Stimulated activated CD8-positive, alpha-beta memory T cell treated with anti-CD3 and anti-CD28 coated beads, Interleukin-15, amount 100 ng/mL, for 48 hours (primary cell): ENCODE measurements around the gene CCDC68.

Source experiments
- DNase-seq, 2 donors: peaks; one replicate each; pipeline ENCODE4 v3.0.0-alpha.2; 2020; ENCODE audit warnings: low read depth in 2 of 2

Gene CCDC68

GRCh38 chr18:54961016-54961423, 1.8 kb upstream of the CCDC68 start:
- DNase-seq: no peak

DNA sequence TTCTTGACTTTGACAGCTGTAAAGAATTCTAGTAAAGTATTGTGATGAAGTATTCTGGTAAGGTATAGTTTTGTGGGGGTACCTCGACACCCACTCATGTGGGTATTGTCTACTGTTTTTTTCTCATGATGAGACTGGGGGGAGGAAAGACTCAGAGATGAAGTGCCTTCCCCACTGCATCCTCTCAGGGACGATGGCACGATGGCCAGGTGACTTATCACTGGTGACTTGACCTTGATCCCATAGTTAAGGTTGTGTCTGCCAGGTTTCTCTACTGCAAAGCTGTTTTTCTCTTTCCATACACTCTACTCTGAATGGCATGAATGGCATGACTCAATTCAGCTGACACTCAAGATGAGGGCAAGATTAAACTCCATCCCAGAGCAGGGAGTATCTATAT, 936 bp upstream of the CCDC68 start:
- no peak for DNase-seq

DNA sequence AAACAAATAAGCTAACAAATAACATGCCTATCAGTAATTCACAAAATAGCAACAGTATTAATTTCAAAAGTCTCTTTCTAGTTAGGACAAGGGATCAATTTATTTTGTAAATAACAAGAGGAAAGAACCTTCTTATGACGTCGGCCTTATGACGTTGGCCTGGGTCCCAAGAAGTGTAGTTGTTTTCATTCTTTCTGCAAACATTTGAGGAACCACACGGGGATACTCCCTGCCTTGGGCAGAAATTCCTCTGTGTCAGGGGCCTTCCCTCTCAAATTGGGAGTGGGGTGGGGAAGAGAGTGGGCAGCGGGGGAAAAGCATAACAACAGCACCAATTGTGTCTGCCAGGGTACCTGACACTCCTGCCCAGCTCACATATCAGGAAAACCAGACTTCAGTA, 1.3 kb downstream of the CCDC68 start:
- no peak for DNase-seq

DNA sequence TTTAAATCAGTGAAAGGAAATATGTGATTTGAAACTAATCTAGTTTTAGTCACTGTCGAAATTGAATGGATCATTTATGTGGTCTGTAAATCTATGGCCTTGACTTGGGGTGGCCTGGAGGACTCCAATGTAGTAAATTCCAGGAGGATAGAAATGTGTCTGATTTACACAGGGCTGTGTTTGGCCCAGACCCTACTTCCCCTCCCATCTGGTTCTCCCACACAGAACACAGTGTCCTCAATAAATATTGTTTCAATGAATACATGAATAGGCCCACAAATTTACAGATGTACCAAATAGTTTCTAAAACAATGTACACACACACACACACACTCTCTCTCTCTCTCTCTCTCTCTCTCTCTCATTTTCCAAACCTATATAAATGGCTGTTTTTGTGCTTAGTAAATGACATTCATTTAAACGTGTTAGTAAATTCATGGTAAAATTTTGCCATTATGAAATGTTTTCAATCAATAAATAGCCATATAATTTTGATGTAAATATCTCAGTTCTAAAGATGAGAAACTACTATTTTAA, 1.9 kb downstream of the CCDC68 start:
- no peak for DNase-seq

DNA sequence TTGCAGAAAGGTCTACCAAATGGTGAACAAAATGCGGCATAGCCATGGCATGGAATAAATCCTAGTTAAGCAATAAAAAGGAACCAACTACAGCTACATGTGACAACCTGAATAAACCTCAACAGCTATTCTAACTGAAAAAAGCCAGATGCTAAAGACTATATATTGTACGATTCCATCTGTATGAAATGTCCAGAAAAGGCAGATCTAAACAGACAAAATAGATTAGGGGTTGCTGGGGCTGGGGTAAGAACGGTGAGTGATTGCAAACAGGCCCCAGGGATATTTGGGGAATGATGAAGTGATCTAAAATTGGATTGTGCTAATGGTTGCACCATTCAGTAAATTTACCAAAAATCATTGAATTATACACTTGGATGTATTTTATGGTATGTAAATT, 2.8 kb downstream of the CCDC68 start:
- DNase-seq: no peak

DNA sequence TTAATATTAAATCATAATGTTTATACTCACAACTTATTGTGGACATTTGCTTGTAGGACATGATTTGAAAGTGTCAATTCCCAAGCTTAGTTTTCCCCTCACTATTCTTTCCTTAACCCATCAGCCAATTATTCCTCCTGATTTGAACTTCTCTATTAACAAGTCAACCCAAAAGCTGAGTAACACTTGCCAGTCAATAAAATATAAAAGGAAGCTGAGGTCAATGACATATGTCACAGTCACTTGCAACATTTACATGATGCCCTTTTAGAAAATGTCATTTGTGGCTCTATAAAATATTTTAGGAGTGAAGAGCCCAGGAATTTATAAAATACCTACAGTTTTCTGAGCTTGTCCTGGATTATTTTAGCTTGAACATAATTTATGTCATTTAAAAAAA, 7.2 kb downstream of the CCDC68 start:
- no peak for DNase-seq

DNA sequence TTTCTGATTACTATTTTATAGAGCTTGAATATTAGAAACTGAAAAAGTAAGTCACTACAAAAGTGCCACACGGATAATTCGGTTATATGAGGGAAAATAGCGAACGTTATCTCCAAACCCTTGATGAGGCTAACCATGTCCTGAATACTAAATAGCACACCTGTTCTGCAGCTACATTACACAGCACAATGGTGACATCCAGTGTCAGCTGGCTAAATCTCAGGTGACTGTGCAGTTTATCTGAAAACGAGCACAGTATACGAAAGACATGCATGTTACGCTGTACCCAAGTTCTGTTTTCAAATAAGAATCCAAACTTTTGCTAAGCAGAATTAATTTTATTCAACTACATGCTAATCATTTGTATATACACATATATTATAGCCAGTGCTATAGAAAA, 9.0 kb downstream of the CCDC68 start:
- DNase-seq: no peak

DNA sequence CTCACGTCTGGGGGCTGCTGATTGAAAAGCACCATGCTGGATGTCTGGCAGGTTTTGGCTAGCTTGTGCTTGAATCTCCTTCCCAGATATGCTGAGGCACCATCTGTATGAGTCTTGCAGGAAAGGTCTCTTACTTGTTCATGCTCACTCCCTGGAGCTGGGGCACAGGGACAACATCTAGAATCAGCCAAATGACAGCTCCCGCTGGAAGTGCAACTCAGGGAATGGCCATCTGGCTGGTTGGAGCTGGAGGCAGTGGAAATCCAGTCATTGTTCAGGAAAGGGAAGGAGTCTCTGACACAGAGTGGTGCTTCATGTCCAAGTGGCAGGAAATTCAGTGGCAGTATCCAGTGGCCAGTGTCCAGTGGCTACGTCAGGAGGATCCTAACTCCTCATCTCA, 9.7 kb downstream of the CCDC68 start:
- no peak for DNase-seq

- no peak for DNase-seq
Observed at GRCh38 chr18:54948350-54948837, 10.9 kb downstream of the CCDC68 start.

DNA sequence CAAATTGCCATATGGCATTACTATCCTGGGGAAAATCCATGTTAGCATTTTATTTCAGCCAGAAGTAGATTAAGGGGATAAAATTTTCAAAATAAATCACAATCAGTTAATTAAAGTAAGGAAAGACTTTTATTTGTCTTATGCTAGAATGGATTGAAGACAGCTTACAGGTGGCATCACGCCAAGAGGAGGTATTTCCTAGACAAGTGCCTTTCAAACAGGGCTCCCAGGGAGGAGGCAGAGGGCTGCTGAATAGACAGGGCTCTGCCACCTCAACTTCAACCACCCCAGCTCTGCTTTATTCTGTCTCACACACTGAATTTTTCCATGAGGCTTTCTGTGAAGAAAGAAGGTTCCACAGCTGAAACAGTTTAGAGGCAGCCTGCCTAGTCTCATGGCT, 12.2 kb downstream of the CCDC68 start:
- no peak for DNase-seq

GRCh38 chr18:54946149-54946581, 13.1 kb downstream of the CCDC68 start:
- no peak for DNase-seq

GRCh38 chr18:54945576-54946125, 13.6 kb downstream of the CCDC68 start:
- DNase-seq: no peak

DNA sequence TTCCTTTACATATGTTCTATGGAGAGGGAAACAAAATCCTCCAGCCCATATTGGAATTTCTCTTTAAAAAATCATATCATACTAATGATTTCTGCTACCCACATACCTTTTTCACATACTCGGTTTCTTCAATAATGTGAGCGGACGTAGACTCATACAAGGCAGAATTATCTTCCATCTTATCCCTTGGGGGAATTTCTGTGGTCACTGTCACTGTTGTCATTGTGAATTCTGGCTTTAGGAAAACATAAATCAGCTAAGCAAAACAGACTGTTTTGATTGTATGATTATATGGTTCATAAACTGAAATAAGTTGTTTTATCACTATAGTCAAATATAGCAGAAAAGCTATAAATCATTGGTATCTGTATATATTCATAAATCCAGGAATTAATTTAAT, 16.7 kb downstream of the CCDC68 start:
- DNase-seq: no peak

- no peak for DNase-seq
Observed at GRCh38 chr18:54942144-54942543, 17.1 kb downstream of the CCDC68 start.

- no peak for DNase-seq
Observed at GRCh38 chr18:54939361-54939917, 19.8 kb downstream of the CCDC68 start.

GRCh38 chr18:54938506-54938905, 20.8 kb downstream of the CCDC68 start:
- no peak for DNase-seq

- DNase-seq: no peak
Observed at GRCh38 chr18:54932472-54932871, 26.8 kb downstream of the CCDC68 start.

GRCh38 chr18:54931152-54931551, 28.1 kb downstream of the CCDC68 start:
- DNase-seq: no peak

DNA sequence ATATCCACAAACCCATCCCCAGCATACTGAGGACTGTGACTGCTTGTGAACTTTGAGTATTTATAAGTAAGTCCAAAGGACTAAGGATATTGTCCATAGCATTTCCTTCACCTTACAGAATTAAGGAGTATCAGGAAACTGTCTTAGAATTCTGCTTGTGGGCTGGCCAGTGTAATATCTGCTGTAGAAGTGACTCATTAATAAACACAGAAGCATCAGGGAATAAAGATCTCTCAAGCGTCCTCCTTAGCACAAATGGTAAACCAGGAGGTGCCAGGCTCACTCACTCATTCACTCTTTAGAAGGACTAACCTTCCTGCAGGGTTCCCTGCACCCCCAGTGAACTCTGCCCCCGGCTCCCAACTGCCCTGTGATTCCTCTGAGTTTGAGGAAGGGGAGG, 31.0 kb downstream of the CCDC68 start:
- no peak for DNase-seq

GRCh38 chr18:54926593-54927325, 32.5 kb downstream of the CCDC68 start:
- DNase-seq: no peak

- no peak for DNase-seq
Observed at GRCh38 chr18:54924948-54925347, 34.3 kb downstream of the CCDC68 start.

DNA sequence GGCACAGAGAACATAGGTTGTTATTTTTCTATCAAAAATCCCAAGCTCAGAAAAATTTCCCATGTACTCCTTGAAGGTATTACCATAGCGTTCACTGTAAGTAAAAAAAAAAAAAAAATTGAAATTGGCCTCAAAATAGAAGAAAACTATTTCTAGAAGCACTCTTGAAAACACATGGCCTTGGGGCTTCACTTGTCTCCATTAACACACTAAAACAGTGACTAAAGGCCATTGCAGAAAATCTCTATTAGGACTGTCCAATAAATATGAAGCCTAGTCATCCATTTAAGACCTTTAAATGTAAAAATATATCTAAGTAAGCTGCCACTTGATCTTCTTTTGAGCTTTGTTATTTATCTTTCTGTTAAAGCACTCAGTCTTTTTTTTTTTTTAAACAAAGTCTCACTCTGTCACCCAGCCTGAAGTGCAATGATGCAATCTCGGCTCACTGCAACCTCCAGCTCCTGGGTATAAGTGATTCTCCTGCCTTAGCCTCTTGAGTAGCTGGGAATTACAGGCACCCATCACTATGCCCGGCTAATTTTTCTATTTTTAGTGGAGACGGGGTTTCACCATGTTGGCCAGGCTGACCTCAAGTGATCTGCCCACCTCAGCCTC, 35.8 kb downstream of the CCDC68 start:
- DNase-seq: no peak

DNA sequence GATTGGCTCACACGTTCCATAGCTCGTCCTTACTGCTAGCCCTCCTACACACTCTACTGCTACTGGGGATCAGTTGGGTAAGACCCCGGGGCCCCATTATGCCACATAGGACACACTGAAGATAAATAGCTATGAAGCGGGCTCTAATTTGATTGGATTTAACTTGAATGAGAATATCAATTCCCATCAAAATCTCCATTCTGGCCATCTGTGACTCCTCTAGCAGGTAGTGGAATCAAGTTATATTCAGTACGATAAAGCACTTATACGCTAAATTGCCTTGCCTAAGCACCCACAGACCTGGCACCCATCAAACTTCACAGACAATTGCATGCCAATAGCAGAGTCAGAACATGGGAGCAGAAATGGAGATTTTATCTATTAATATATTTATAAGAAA, 39.8 kb downstream of the CCDC68 start:
- DNase-seq: no peak
